ENCODE measurements around the gene DDX46. TPM values are rescaled to one million over a fixed set of nuclear protein-coding genes. Genes with fewer than 3 reads are reported as not detected.
"Not testable (repeated sequence)": the region's sequence is repeated elsewhere in the genome, so short reads cannot be mapped to it uniquely, and the experiment has no call there.

The DDX46 gene, protein sequence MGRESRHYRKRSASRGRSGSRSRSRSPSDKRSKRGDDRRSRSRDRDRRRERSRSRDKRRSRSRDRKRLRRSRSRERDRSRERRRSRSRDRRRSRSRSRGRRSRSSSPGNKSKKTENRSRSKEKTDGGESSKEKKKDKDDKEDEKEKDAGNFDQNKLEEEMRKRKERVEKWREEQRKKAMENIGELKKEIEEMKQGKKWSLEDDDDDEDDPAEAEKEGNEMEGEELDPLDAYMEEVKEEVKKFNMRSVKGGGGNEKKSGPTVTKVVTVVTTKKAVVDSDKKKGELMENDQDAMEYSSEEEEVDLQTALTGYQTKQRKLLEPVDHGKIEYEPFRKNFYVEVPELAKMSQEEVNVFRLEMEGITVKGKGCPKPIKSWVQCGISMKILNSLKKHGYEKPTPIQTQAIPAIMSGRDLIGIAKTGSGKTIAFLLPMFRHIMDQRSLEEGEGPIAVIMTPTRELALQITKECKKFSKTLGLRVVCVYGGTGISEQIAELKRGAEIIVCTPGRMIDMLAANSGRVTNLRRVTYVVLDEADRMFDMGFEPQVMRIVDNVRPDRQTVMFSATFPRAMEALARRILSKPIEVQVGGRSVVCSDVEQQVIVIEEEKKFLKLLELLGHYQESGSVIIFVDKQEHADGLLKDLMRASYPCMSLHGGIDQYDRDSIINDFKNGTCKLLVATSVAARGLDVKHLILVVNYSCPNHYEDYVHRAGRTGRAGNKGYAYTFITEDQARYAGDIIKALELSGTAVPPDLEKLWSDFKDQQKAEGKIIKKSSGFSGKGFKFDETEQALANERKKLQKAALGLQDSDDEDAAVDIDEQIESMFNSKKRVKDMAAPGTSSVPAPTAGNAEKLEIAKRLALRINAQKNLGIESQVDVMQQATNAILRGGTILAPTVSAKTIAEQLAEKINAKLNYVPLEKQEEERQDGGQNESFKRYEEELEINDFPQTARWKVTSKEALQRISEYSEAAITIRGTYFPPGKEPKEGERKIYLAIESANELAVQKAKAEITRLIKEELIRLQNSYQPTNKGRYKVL
- 10 to 100 TPM; 75.9 to 77.0 TPM for total RNA-seq

DNA sequence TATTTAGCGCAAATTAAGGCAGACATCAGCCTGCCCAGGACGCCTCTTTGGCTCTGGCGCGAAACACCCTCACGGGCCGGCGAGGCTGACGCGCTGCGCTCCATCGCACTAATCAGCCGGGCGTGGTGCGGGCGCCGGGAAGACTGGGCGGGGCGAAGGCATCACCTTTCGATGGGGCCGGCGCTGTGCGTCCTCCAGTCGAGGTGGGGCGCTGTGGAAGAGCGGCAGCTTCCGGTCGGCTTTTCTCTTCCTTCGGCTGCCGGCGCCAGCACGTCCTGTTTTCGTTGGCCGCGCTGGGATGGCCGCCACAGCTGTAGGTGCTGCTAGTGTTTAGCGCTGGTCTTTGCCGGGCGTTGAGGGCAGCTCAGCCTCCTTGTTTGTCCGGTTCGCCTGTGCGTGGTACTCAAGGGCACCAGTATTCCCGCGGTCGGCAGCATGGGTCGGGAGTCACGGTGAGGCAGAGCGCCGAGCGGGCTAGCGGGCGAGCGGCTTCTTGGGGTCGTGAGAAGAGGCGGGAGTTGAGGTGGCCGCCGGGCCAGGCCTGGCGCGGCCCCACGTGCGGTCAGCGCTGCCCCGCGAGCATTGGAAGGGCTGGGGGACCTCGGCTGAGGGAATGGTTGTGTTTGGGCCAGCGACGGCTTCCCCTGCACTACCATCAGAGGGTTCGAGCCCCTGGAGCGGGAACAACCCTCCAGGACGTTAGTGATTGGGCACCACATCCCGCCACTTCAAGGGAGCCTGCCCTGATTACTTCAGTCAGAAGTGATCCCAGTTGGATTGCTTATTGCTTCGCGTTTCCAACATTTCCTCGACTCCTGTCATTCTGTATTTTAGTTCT is at the start of gene DDX46:
DDX46 (plus strand) TSS at position 276 of the 838 bp plus-strand sequence; CDS start at position 436, 160 bp downstream.
- H3K9me3 Mint-ChIP-seq (ENCODE audit: low read depth): no peaks in the 10 kb centered on the region
- H3K27me3 Mint-ChIP-seq: no peaks in the 10 kb centered on the region
- H3K4me3 Mint-ChIP-seq: peak within 1 kb of the TSS; percentile 100
- ATAC-seq (peak; percentile 99), DNase-seq (peak; percentile 96)
- peaks cover 37% of the 10 kb centered on the region for H3K4me1 Mint-ChIP-seq
- H3K36me3 Mint-ChIP-seq: peaks cover 1% of the 10 kb centered on the region
- CTCF ChIA-PET: interaction anchor here (0.7 to 5.7 kb wide), 11 partner anchors 8 to 719 kb away, joined by 3 to 72 read pairs (median 3); partner anchors contain the start of genes C5orf24, CAMLG and PCBD2
- H3K27ac Mint-ChIP-seq: peak within 1 kb of the TSS; percentile 94

DNA sequence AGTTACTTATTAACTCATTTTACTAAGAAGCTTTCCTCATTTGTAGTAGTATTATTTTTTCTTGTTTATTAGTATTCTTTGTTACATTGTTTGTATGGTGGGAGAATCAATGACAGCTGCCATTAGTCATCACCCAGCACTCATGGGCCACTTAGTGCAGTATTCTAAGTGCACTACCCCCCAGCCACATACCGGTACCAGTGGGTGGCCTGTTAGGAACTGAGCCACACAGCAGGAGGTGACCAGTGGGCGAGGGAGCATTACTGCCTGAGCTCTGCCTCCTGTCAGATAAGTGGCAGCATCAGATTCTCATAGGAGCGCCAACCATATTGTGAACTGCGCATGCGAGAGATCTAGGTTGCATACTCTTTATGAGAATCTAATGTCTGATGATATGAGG is 44.5 kb upstream of the DDX46 start:
- H3K27ac Mint-ChIP-seq: no peak overlapping the region
- ATAC-seq (no peak), DNase-seq (no peak)
- no peaks in the 10 kb centered on the region for H3K4me1 Mint-ChIP-seq
- H3K36me3 Mint-ChIP-seq: peaks cover 32% of the 10 kb centered on the region
- H3K9me3 Mint-ChIP-seq (ENCODE audit: low read depth): no peaks in the 10 kb centered on the region
- CTCF ChIA-PET: no interaction called here
- no peaks in the 10 kb centered on the region for H3K27me3 Mint-ChIP-seq
- H3K4me3 Mint-ChIP-seq: no peak overlapping the region

DNA sequence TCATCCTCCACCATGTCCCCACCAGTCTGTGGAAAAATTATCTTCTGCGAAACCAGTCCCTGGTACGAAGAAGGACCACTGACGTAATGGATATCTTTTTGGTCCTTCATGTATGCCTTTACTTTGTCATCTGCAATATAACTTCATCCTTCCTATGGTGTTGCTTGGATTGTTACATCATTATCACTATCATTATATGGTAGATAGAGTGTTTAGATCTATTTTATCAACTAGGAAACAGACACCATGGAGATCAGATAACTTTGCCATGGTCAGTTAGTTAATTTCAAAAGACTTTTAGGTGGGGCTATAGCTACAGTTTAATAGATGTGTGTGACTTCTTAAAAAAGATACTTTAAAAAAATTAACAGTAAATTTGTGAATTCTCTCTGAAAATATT is 44.0 kb upstream of the DDX46 start:
- DNase-seq: no peak
- Mint-ChIP-seq H3K27ac (no peak overlapping the region), H3K9me3 (ENCODE audit: low read depth) (no peaks in the 10 kb centered on the region), H3K36me3 (peaks cover 33% of the 10 kb centered on the region), H3K27me3 (no peaks in the 10 kb centered on the region), H3K4me1 (no peaks in the 10 kb centered on the region), H3K4me3 (no peak overlapping the region)
- no peak for ATAC-seq
- CTCF ChIA-PET: no interaction called here

DNA sequence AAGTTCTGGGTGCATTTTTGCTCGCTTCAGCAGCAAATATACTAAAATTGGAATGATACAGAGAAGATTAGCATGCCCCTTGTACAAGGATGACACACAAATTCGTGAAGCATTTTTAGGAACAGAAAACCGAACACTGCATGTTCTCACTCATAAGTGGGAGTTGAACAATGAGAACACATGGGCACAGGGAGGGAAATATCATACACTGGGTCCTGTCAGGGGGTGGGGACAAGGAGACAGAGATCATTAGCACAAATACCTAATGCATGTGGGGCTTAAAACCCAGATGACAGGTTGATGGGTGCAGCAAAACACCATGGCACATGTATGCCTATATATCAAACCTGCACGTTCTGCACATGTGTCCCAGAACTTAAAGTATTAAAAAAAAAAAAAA is 43.1 kb upstream of the DDX46 start:
- H3K27ac Mint-ChIP-seq; CTCF ChIA-PET; ATAC-seq; H3K4me3 Mint-ChIP-seq; H3K27me3 Mint-ChIP-seq; H3K4me1 Mint-ChIP-seq; DNase-seq; H3K9me3 Mint-ChIP-seq (ENCODE audit: low read depth): not testable (repeated sequence)
- peaks cover 34% of the 10 kb centered on the region for H3K36me3 Mint-ChIP-seq

DNA sequence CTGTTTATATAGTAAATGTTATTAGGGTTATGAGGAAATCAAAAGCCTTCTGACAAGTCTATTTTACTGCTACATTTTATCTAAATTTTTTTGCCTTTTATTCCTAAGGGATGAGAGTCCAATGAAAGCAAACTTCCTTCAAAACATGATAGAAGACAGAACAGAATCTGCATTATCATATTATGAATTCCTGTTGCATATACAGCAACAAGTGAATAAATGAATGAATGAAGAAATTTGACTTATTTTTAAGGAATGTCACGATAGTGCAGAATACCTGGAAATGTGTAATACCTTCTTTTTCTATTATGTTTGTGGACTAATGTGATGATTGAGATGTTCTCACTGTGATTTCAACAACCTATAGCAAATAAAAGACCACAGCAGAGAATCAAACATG is 33.7 kb upstream of the DDX46 start:
- peaks cover 19% of the 10 kb centered on the region for H3K36me3 Mint-ChIP-seq

DNA sequence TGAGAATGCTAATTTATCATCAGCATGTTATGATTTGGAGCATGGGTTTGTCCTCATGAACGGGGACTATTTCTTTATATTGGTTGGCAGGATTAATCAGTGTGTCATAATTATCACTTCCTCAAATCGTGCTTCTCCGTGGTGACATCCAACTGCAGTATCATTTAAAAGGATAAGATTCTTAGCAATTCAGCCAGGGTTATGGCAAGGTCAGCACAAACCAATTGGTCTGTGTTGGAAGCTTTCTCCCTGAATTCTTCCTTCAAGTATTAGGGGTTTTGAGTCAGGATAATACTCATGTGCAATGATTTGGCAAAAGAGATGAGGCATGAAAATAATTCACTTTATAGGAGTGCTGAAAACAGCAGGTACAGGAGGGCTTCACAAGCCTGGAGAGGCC is 25.8 kb upstream of the DDX46 start:
- Mint-ChIP-seq H3K4me3 (no peak overlapping the region), H3K36me3 (no peaks in the 10 kb centered on the region), H3K9me3 (ENCODE audit: low read depth) (no peaks in the 10 kb centered on the region), H3K4me1 (peaks cover 6% of the 10 kb centered on the region), H3K27me3 (no peaks in the 10 kb centered on the region), H3K27ac (no peak overlapping the region)
- DNase-seq (no peak), ATAC-seq (no peak)
- CTCF ChIA-PET: no interaction called here

More for the DNA sequence above, 33.7 kb upstream of the DDX46 start:
- no peak for DNase-seq
- H3K27me3 Mint-ChIP-seq: no peaks in the 10 kb centered on the region
- H3K4me3 Mint-ChIP-seq: no peak overlapping the region
- H3K27ac Mint-ChIP-seq: no peak overlapping the region
- CTCF ChIA-PET: interaction anchor here (0.9 to 1.7 kb wide), 3 partner anchors 11 to 137 kb away, joined by 3 to 9 read pairs (median 3); partner anchors contain the start of gene CAMLG
- H3K4me1 Mint-ChIP-seq: no peaks in the 10 kb centered on the region
- H3K9me3 Mint-ChIP-seq (ENCODE audit: low read depth): no peaks in the 10 kb centered on the region
- no peak for ATAC-seq

DNA sequence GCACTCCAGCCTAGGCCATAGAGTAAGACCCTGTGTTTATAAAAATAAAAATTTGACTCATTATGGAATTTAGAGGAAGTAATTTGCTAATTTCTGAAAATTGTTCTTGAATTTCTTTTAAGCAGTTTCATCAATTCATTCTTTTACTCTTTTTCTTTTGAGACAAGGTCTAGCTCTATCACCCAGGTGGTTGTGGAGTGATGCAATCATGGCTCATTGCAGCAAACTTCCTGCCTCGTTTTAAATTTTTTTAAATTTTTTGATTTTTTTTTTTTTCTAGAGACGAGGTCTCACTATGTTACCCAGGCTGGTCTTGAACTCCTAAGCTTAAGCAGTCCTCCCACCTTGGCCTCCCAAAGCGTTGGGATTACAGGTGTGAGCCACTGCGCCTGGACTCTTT is 23.3 kb upstream of the DDX46 start:
- Mint-ChIP-seq H3K9me3 (ENCODE audit: low read depth) (no peaks in the 10 kb centered on the region), H3K4me1 (peaks cover 17% of the 10 kb centered on the region), H3K27me3 (no peaks in the 10 kb centered on the region), H3K36me3 (no peaks in the 10 kb centered on the region), H3K27ac (no peak overlapping the region), H3K4me3 (no peak overlapping the region)
- ATAC-seq (no peak), DNase-seq (no peak)
- CTCF ChIA-PET: interaction anchor here (0.9 to 6.4 kb wide), 2 partner anchors 11 to 168 kb away, joined by 3 to 71 read pairs; partner anchors contain the start of gene PCBD2

DNA sequence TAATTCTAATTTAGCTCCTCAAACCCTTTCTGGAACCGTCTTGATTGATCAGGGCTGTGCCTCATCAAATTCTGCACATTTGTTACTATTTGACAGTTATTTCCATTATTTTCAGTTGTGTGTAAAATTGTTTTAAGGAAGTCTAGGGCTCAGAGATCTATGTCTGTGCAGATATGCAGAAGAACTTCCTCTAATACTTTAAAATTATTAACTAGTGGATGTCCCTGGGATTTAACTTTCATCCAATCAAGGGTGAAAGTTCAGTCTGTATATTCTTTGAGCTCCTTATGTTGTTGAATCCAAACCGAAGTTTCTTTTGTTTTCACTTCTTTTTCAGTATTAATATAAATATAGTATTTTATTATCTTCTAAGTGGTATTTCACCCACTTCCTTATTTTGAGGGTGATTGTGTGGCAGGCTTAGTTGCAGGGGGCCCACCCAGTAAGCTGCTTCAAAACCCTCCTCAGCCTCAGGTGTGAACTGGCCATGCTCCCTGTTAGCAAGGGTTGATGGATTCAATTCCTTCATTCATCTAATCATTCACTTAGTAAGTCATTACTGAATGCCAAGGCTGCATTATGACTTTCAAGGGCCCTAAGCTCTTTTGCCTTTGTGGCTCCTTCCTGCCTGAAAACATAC is 22.3 kb upstream of the DDX46 start:
- H3K27me3 Mint-ChIP-seq: no peaks in the 10 kb centered on the region
- H3K4me3 Mint-ChIP-seq: no peak overlapping the region
- no peaks in the 10 kb centered on the region for H3K9me3 Mint-ChIP-seq (ENCODE audit: low read depth)
- DNase-seq (no peak), ATAC-seq (no peak)
- CTCF ChIA-PET: interaction anchor here (0.6 to 6.4 kb wide), 4 partner anchors 31 to 167 kb away, joined by 3 to 71 read pairs (median 13); partner anchors contain the start of genes PCBD2 and SEC24A
- peaks cover 26% of the 10 kb centered on the region for H3K4me1 Mint-ChIP-seq
- H3K36me3 Mint-ChIP-seq: peaks cover 2% of the 10 kb centered on the region
- H3K27ac Mint-ChIP-seq: no peak overlapping the region

DNA sequence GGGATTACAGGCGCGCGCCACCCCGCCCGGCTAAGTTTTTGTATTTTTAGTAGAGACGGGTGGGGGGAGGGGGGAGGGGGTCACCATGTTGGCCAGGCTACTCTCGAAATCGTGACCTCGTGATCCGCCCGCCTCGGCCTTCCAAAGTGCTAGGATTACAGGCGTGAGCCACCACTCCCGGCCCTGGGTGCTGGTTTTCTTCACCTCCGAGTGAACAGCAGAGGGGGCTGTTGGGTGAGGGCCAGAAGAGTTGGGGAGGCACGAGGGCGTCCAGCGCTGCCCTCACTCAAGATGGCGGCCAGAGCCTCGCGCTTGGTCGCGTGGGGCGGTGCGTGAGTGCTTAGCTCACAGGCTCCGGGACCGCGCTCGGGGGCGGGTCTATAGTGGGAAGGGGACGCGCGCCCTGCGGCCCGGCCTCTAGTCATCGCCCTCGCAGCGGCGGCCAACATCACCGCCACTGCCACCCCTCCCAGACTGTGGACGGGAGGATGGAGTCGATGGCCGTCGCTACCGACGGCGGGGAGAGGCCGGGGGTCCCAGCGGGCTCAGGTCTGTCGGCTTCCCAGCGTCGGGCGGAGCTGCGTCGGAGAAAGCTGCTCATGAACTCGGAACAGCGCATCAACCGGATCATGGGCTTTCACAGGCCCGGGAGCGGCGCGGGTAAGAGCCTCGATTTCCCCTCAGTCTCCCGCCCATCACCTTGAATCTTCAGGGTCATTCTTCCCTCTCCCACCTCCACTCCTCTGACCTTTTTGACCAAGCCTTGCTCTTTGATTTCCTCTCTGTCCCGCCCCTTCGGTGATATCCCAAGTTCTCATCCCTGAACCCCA is 20.2 kb upstream of the DDX46 start, which contains the start of gene CAMLG:
CAMLG (plus strand) TSS at position 416 of the 830 bp plus-strand sequence; CDS start at position 489, 73 bp downstream.
- H3K4me3 Mint-ChIP-seq: peak within 1 kb of the TSS; percentile 97
- peaks cover 29% of the 10 kb centered on the region for H3K4me1 Mint-ChIP-seq
- peaks cover 5% of the 10 kb centered on the region for H3K36me3 Mint-ChIP-seq
- DNase-seq (peak; percentile 99), ATAC-seq (peak; percentile 98)
- CTCF ChIA-PET: interaction anchor here (0.7 to 6.4 kb wide), 22 partner anchors 9 to 513 kb away, joined by 3 to 72 read pairs (median 5); partner anchors contain the start of genes C5orf24, DDX46, PCBD2 and PPP2CA
- no peaks in the 10 kb centered on the region for H3K9me3 Mint-ChIP-seq (ENCODE audit: low read depth)
- peak within 1 kb of the TSS; percentile 91 for H3K27ac Mint-ChIP-seq
- no peaks in the 10 kb centered on the region for H3K27me3 Mint-ChIP-seq

DNA sequence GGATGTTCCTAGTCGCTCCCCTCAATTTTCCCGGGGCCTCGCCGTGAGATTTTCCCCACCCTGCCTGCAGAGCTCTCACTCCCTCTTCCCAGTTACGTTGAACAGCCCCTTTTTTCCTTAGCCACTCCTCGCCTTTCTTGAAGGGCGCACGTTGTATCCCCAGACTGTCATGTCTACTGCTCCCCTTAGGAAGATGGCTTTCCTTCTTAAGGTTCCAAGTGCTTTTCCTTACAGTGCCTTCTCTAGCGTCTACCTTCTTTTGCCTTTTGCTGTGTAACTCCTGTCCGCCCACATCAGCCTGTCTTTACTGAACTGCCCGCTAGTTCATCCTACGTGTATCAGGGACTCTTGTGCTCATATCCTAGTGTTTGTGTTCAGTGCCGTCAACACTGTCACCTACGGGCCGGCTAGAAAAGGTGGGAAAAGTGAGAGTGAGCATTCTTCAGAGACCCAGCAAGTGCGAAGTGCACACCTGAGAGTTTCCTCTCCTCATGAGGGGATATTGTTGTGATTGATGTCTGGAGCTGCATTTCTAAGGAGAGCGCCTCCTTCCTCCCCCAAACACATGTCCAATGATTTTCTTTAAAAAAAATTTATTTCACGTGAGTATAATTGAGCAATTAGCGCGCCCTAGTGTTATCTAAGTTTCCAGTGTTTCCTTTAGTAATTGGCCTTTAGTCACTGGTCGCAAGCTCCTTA is 19.5 kb upstream of the DDX46 start:
- peaks cover 29% of the 10 kb centered on the region for H3K4me1 Mint-ChIP-seq
- peaks cover 5% of the 10 kb centered on the region for H3K36me3 Mint-ChIP-seq
- DNase-seq (peak; percentile 60), ATAC-seq (peak; percentile 18)
- CTCF ChIA-PET: interaction anchor here (0.7 to 6.4 kb wide), 22 partner anchors 9 to 513 kb away, joined by 3 to 72 read pairs (median 5); partner anchors contain the start of genes C5orf24, DDX46, PCBD2 and PPP2CA
- peak overlapping the region; percentile 97 for H3K4me3 Mint-ChIP-seq
- H3K27me3 Mint-ChIP-seq: no peaks in the 10 kb centered on the region
- peak overlapping the region; percentile 91 for H3K27ac Mint-ChIP-seq
- no peaks in the 10 kb centered on the region for H3K9me3 Mint-ChIP-seq (ENCODE audit: low read depth)

DNA sequence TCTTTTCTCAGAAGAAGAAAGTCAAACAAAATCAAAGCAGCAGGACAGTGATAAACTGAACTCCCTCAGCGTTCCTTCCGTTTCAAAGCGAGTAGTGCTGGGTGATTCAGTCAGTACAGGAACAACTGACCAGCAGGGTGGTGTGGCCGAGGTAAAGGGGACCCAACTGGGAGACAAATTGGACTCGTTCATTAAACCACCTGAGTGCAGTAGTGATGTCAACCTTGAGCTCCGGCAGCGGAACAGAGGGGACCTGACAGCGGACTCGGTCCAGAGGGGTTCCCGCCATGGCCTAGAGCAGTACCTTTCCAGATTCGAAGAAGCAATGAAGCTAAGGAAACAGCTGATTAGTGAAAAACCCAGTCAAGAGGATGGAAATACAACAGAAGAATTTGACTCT is 17.5 kb upstream of the DDX46 start:
- Mint-ChIP-seq H3K27me3 (no peaks in the 10 kb centered on the region), H3K9me3 (ENCODE audit: low read depth) (no peaks in the 10 kb centered on the region), H3K4me3 (no peak overlapping the region), H3K27ac (no peak overlapping the region), H3K36me3 (peaks cover 8% of the 10 kb centered on the region), H3K4me1 (peaks cover 28% of the 10 kb centered on the region)
- no peak for DNase-seq
- ATAC-seq: no peak
- CTCF ChIA-PET: interaction anchor here (5.4 to 6.4 kb wide), 3 partner anchors 16 to 162 kb away, joined by 22 to 72 read pairs (median 71); partner anchors contain the start of genes DDX46 and PCBD2

Data from activated CD8-positive, alpha-beta memory T cell treated with anti-CD3 and anti-CD28 coated beads, Interleukin-2, amount 10 ng/mL, durations not matched to agents 7 days and 5 days (primary cell).